ENCODE data around the gene CLPTM1L.

DNA sequence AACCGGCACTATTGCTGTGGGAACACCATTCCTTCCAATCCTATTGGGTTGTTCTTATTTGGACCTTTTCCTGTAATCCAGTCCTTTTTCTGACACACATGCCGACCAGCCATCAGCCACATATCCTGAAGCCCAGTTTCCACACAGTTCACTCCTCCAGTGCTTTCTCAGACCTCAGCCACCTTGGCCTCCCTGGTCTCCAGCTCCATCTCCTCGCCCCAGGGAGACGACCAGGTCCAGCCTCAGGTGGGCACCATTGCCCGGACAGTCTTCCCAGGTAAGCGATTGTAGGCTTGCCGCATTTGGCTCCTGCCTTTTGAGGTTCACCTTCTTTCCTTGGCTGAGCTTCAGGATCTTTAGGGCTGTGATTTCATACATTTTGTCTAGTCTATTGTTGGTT, 34.8 kb downstream of the CLPTM1L start:
- TF ChIP-seq ZXDB (tag by site-specific recombination; IDR thresholded peaks at IDR 0.05) = no peak
- TF ChIP-seq, protein P1, sequence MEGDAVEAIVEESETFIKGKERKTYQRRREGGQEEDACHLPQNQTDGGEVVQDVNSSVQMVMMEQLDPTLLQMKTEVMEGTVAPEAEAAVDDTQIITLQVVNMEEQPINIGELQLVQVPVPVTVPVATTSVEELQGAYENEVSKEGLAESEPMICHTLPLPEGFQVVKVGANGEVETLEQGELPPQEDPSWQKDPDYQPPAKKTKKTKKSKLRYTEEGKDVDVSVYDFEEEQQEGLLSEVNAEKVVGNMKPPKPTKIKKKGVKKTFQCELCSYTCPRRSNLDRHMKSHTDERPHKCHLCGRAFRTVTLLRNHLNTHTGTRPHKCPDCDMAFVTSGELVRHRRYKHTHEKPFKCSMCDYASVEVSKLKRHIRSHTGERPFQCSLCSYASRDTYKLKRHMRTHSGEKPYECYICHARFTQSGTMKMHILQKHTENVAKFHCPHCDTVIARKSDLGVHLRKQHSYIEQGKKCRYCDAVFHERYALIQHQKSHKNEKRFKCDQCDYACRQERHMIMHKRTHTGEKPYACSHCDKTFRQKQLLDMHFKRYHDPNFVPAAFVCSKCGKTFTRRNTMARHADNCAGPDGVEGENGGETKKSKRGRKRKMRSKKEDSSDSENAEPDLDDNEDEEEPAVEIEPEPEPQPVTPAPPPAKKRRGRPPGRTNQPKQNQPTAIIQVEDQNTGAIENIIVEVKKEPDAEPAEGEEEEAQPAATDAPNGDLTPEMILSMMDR (tag by site-specific recombination; IDR thresholded peaks at IDR 0.05) = no peak
- TF ChIP-seq KLF16 (tag by site-specific recombination; IDR thresholded peaks at IDR 0.05) = no peak
- TF ChIP-seq, protein P2, sequence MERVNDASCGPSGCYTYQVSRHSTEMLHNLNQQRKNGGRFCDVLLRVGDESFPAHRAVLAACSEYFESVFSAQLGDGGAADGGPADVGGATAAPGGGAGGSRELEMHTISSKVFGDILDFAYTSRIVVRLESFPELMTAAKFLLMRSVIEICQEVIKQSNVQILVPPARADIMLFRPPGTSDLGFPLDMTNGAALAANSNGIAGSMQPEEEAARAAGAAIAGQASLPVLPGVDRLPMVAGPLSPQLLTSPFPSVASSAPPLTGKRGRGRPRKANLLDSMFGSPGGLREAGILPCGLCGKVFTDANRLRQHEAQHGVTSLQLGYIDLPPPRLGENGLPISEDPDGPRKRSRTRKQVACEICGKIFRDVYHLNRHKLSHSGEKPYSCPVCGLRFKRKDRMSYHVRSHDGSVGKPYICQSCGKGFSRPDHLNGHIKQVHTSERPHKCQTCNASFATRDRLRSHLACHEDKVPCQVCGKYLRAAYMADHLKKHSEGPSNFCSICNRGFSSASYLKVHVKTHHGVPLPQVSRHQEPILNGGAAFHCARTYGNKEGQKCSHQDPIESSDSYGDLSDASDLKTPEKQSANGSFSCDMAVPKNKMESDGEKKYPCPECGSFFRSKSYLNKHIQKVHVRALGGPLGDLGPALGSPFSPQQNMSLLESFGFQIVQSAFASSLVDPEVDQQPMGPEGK (tag by site-specific recombination; IDR thresholded peaks at IDR 0.05) = no peak
- TF ChIP-seq ZNF624 (tag by site-specific recombination; IDR thresholded peaks at IDR 0.05) = no peak
- no peak for TF ChIP-seq ZNF791 (tag by site-specific recombination; IDR thresholded peaks at IDR 0.05)
- no peak for TF ChIP-seq ZNF10 (tag by site-specific recombination; IDR thresholded peaks at IDR 0.05)
- no peak for TF ChIP-seq ZNF292 (tag by site-specific recombination; IDR thresholded peaks at IDR 0.05; ENCODE audit: borderline replicate concordance, low read depth)
- no peak for TF ChIP-seq ZNF777 (tag by site-specific recombination; IDR thresholded peaks at IDR 0.05; ENCODE audit: borderline replicate concordance)
- TF ChIP-seq BCL11B (tag by site-specific recombination; IDR thresholded peaks at IDR 0.05; ENCODE audit: low read depth) = no peak
- no peak for TF ChIP-seq ZNF843 (tag by site-specific recombination; IDR thresholded peaks at IDR 0.05)

Data from HEK293 (cell line).